ENCODE measurements around the gene CAPN10. TPM values are rescaled to one million over a fixed set of nuclear protein-coding genes. Genes with fewer than 3 reads are reported as not detected.

CAPN10 gene
- total RNA-seq, 1 donor from 2014 or later = 27.8 TPM

- Histone ChIP-seq H3K36me3 (peaks cover 14 to 37% of the 10 kb centered on the region in 2 donors), H3K4me1 (peaks cover 9 to 24% of the 10 kb centered on the region in 2 donors), H3K27me3 (no peaks in the 10 kb centered on the region), H3K9me3 (no peaks in the 10 kb centered on the region), H3K4me3 (no peak overlapping the region), H3K27ac (no peak overlapping the region)
- no peak for DNase-seq (ENCODE audit: low spot score in 2 of 2)
- intact Hi-C loops (cut with DNase I) = no loop called here
- TF ChIP-seq CTCF (IDR thresholded peaks at IDR 0.05) = no peak
These were observed 6.6 kb downstream of the CAPN10 start for GRCh38 chr2:240593026-240593702.

DNA sequence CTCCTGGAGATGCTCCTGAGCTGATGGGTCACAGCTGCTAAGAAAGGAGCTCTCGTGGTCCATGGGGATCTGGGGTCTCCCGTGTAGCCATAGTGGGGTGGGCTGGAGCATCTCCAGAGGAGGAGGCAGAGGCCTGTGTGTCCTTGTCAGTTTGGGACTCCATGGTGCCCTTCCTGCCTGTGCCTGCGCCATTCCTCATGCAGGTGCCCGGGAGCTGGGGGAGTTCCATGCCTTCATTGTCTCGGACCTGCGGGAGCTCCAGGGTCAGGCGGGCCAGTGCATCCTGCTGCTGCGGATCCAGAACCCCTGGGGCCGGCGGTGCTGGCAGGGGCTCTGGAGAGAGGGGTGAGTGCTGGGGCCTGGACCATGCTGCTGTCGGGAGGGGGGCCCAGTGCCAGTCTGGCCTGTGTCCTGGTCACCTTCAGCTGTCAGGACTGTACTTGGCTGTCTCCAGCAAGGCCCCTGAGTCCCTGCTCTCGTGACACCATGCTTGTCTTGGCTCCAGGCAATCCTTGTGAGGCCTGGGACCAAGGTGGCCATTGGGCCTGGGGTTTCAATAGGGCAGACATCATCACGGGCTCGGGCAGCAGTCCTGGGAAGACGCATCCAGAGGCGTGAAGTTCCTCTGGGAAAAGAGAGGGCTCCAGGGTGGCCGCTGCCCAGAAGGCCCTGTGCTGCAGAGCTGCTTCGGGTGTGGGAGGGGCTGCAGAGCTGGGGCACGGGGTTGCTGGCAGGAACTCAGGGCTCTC is 7.3 kb downstream of the CAPN10 start:
- H3K4me3 ChIP-seq = no peak overlapping the region
- peaks cover 20 to 44% of the 10 kb centered on the region in 2 donors for H3K36me3 ChIP-seq
- intact Hi-C loops (cut with DNase I) = no loop called here
- no peak for TF ChIP-seq CTCF (IDR thresholded peaks at IDR 0.05)
- peaks cover 9 to 20% of the 10 kb centered on the region in 2 donors for H3K4me1 ChIP-seq
- H3K27ac ChIP-seq = no peak overlapping the region
- H3K9me3 ChIP-seq = no peaks in the 10 kb centered on the region
- no peaks in the 10 kb centered on the region for H3K27me3 ChIP-seq
- DNase-seq (ENCODE audit: low spot score in 2 of 2) = peak in 1 of 2 donors; percentile 62

DNA sequence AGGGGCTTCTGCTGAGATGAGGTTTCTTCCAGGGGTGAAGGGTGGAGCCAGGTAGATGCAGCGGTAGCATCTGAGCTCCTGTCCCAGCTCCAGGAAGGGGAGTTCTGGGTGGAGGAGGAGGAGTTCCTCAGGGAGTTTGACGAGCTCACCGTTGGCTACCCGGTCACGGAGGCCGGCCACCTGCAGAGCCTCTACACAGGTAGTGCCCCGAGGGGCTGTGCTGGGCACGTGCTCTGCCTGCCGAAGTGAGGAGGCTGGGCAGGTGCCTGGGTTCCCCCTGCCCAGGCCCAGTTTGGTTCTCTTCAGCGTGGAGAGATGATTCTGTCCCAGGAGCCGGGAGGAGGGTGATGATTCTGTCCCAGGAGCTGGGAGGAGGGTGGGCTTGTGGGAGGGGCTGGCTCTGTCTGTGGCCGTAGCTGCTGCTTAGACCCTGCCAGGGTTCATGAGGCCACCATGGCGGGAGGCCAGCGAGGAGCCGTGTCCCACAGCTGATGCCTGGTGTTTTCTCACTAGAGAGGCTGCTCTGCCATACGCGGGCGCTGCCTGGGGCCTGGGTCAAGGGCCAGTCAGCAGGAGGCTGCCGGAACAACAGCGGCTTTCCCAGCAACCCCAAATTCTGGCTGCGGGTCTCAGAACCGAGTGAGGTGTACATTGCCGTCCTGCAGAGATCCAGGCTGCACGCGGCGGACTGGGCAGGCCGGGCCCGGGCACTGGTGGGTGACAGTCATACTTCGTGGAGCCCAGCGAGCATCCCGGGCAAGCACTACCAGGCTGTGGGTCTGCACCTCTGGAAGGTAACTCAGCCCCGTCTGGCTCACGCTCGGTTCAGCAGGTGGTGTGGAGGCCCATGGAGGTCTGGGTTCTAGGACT is 8.2 kb downstream of the CAPN10 start:
- no peak for TF ChIP-seq CTCF (IDR thresholded peaks at IDR 0.05)
- DNase-seq (ENCODE audit: low spot score in 2 of 2) = peak; percentile 6 to 59
- no peak overlapping the region for H3K4me3 ChIP-seq
- H3K4me1 ChIP-seq = peaks cover 9 to 20% of the 10 kb centered on the region in 2 donors
- H3K27ac ChIP-seq = no peak overlapping the region
- H3K27me3 ChIP-seq = no peaks in the 10 kb centered on the region
- intact Hi-C loops (cut with DNase I) = no loop called here
- H3K36me3 ChIP-seq = peaks cover 27 to 41% of the 10 kb centered on the region in 2 donors
- H3K9me3 ChIP-seq = no peaks in the 10 kb centered on the region

DNA sequence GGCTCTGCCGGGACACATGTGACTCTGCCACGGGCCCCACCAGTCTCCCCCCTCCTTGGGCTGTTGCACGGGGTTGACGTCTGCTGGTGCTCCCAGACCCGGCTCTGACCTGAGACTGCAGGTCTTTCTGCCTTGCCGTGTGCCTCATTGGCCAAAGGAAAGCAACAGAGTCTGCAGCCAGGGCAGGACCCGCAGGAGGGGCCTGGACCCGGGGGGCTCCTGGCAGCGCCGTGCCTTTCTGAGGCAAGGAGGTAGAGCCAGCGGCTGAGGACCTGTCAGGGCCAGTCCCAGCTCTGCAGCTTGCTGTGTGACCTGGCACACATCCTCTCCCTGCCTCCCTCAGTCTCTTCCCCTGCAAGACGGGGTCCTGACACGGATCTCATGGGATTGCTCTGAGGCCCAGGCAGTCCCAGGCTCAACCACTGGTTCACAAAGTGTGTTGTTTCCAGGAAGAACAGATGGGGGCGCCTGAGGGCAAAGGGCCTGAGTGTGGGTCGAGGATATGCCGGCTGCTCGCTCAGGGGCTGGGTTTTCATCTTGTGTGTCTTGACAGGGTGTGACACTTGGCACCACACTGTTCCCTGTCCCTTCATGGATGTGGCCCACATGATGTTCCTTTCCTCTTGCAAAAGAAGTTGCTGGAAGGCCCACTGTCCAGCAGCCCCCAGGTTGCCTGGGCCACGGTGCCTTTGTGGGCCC is 9.0 kb downstream of the CAPN10 start:
- H3K27ac ChIP-seq = no peak overlapping the region
- H3K36me3 ChIP-seq = peaks cover 24 to 33% of the 10 kb centered on the region in 2 donors
- H3K4me3 ChIP-seq = no peak overlapping the region
- H3K27me3 ChIP-seq = no peaks in the 10 kb centered on the region
- TF ChIP-seq CTCF (IDR thresholded peaks at IDR 0.05) = peak in 1 of 3 experiments; percentile 29
- intact Hi-C loops (cut with DNase I) = no loop called here
- DNase-seq (ENCODE audit: low spot score in 2 of 2) = peak; percentile 7 to 63
- no peaks in the 10 kb centered on the region for H3K9me3 ChIP-seq
- peaks cover 9 to 20% of the 10 kb centered on the region in 2 donors for H3K4me1 ChIP-seq

DNA sequence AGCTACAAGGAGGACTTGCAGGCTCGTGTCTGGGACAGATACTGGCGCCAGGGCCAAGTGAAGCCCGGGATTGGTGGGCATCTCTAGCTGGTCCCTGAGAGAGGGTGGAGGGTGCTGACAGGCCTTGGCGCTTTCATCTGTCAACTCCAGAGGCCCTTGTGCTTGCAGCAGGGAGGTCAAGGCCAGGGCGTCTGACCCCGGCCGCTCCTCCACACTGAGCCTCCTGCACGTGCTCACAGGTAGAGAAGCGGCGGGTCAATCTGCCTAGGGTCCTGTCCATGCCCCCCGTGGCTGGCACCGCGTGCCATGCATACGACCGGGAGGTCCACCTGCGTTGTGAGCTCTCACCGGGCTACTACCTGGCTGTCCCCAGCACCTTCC is 9.5 kb downstream of the CAPN10 start:
- H3K36me3 ChIP-seq = peaks cover 19 to 28% of the 10 kb centered on the region in 2 donors
- no peak for TF ChIP-seq CTCF (IDR thresholded peaks at IDR 0.05)
- intact Hi-C loops (cut with DNase I) = no loop called here
- DNase-seq (ENCODE audit: low spot score in 2 of 2) = peak in 1 of 2 donors; percentile 5
- H3K4me3 ChIP-seq = peak overlapping the region in 1 of 2 donors; percentile 35
- peaks cover 9 to 20% of the 10 kb centered on the region in 2 donors for H3K4me1 ChIP-seq
- no peaks in the 10 kb centered on the region for H3K9me3 ChIP-seq
- H3K27me3 ChIP-seq = no peaks in the 10 kb centered on the region
- no peak overlapping the region for H3K27ac ChIP-seq
